Stomach smooth muscle (tissue), 2 donors: ENCODE results near the gene MIF4GD.
"Not testable (repeated sequence)": the region's sequence is repeated elsewhere in the genome, so short reads cannot be mapped to it uniquely, and the experiment has no call there.

Experiments
- H3K27ac ChIP-seq: one replicate; pipeline ENCODE4 v1.7.0; 2013; ENCODE audit warnings: mild to moderate bottlenecking, low read length, inconsistent platforms
- H3K27me3 ChIP-seq, 2 donors: one replicate each; pipeline ENCODE4 v1.7.0; 2013; ENCODE audit warnings: low read length in 2 of 2; ENCODE audit not compliant: insufficient read depth in 2 of 2, control insufficient read depth in 1 of 2
- H3K36me3 ChIP-seq, 2 donors: one replicate each; pipeline ENCODE4 v1.7.0; 2013; ENCODE audit warnings: low read length in 2 of 2; ENCODE audit not compliant: control insufficient read depth in 2 of 2, insufficient read depth in 2 of 2
- H3K4me1 ChIP-seq: one replicate; pipeline ENCODE4 v1.7.0; 2013; ENCODE audit warnings: low read length; ENCODE audit not compliant: control insufficient read depth, insufficient read depth
- H3K4me3 ChIP-seq, 2 donors: one replicate each; pipeline ENCODE4 v1.7.0; 2013; ENCODE audit warnings: low read length in 2 of 2
- H3K9ac ChIP-seq, 2 donors: one replicate each; pipeline ENCODE4 v1.7.0; 2013; ENCODE audit warnings: low read length in 2 of 2, mild to moderate bottlenecking in 1 of 2
- H3K9me3 ChIP-seq, 2 donors: one replicate each; pipeline ENCODE4 v1.7.0; 2013; ENCODE audit warnings: low read length in 2 of 2; ENCODE audit not compliant: control insufficient read depth in 2 of 2
- donor health status: healthy.
- donor health status: Pancreatic carcinoma.

The MIF4GD gene

DNA sequence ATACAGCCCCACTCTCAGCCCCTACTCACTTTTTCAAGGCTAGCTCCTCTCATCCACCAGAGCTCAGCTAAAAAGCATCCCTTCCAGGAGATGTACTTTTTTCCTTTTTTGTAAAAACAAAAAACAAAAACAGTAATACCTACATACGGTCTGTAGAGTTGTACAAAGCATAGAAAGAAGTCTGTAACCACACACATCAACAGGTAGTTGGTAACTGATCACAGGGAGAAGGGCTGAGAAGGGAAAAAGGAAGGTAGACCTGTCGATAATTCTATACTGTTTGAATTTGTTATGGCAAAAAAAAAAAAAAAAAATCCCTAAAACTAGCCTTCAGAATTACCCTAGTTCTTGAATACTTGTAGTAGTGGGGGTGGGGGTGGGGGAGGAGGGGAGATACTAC lies 17.3 kb upstream of the MIF4GD start:
- Histone ChIP-seq H3K4me1 (peaks cover 5% of the 10 kb centered on the region), H3K36me3 (peaks cover 5 to 11% of the 10 kb centered on the region in 2 donors), H3K9ac (peak overlapping the region in 1 of 2 donors; percentile 92), H3K27ac (peak overlapping the region; percentile 76), H3K9me3 (no peaks in the 10 kb centered on the region), H3K27me3 (no peaks in the 10 kb centered on the region), H3K4me3 (peak overlapping the region; percentile 93 to 94)

DNA sequence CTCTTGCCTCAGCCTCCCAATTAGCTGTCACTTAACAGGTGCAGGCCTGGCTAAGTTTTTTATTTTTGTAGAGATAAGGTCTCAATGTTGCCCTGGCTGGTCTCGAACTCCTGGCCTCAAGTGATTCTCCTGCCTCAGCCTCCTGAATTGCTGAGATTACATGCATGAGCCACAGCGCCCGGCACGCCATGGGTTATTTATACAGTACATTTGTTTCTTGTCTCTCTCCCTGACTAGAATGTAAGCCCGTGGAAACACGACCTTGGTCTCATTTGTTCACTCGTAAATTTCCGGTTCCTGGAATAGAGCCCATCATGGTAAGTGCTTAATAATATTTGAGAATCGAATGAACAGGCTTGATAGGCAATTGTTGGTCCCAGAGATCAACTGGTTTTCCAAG lies 16.2 kb upstream of the MIF4GD start:
- Histone ChIP-seq H3K27ac (no peak overlapping the region), H3K9ac (no peak overlapping the region), H3K4me1 (peaks cover 5% of the 10 kb centered on the region), H3K36me3 (peaks cover 5 to 12% of the 10 kb centered on the region in 2 donors), H3K4me3 (no peak overlapping the region), H3K27me3 (no peaks in the 10 kb centered on the region), H3K9me3 (no peaks in the 10 kb centered on the region)

DNA sequence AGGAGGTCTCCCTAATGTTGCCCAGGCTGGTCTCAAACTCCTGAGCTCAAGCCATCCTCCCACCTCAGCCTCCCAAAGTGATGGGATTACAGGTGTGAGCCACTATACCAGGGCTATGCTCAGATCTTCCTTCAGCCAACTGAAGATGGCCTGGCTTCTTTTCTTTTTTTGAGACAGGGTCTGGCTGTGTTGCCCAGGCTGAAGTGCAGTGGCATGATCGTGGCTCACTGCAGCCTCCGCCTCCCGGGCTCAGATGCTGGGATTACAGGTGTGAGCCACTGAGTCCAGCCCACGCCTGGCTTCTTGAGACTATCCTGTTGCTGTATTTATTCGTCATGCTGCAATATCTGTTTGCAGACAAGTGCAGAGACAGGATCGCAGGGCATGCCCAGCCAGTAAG lies 14.1 kb upstream of the MIF4GD start:
- H3K36me3 ChIP-seq = peaks cover 5 to 15% of the 10 kb centered on the region in 2 donors
- H3K4me3 ChIP-seq = no peak overlapping the region
- H3K9me3 ChIP-seq = no peaks in the 10 kb centered on the region

DNA sequence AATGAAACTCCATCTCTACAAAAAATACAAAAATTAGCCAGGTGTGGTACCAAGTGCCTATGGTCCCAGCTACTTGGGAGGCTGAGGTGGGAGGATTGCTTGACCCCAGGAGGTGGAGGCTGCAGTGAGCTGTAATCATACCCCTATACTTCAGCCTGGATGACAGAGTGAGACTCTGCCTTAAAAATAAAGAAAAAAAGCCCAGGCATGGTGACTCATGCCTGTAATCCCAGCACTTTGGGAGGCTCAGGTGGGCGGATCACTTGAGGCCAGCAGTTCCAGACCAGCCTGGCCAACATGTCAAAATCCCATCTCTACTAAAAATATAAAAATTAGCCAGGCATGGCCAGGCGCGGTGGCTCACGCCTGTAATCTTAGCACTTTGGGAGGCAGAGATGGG lies 9.2 kb upstream of the MIF4GD start:
- not testable (repeated sequence) for H3K4me1 ChIP-seq, H3K9ac ChIP-seq, H3K36me3 ChIP-seq, H3K27me3 ChIP-seq, H3K27ac ChIP-seq, H3K9me3 ChIP-seq, H3K4me3 ChIP-seq

More for the DNA sequence above, 14.1 kb upstream of the MIF4GD start:
- Histone ChIP-seq H3K27ac (no peak overlapping the region), H3K9ac (no peak overlapping the region), H3K27me3 (no peaks in the 10 kb centered on the region), H3K4me1 (peaks cover 5% of the 10 kb centered on the region)

DNA sequence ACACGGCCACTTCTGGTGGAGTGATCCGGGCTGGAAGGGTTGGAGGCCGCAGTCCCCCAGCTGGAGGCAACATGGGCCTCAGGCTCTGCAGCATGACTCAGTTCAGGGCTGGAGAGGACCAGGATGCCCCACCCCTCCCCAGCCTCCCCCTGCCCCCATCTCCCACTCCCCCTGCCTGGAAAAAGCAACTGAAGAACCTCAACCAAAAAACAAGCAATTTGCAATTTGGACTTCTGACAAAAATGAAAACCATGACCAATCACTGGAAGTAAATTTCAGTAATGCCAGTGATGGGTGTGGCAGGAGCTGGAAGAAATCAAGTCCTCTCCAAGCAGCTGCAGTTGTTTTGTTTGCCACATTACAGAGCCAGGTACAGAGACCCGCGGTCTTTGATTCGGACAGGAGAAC lies 6.6 kb upstream of the MIF4GD start:
- no peak overlapping the region for H3K27ac ChIP-seq

DNA sequence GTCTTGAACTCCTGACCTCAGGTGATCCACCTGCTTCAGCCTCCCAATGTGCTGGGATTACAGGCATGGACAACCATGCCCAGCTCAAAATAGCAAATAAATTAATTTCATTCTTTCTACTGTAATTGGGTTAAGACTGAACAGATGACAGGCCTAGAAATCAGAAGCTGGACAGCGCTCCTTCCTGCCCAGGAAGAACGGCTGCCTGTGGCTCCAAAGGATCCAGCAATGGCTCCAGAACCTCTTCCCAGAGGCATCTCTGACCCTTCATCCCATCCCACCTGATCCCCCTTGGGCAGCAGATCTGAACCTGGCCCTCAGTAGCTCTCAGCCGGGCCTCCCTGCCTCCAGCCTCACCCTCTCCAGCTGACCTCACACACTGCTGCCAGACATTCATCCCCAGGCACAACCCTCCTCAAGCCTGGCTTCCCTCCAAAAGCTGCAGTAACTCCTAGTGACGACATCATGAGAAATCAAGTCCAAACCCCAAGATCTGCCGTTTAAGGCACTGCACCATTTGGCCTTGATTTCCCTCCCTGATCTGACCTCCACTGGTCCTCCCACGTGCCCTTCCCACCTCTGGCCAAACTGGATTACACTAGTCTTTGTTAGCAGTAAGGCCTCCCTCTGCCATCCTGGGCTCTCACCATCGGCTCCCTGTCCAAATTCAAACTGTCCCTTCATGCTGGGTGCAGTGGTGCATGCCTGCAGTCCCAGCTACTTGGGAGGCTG lies 3.1 kb upstream of the MIF4GD start:
- Histone ChIP-seq H3K27ac (no peak overlapping the region), H3K27me3 (no peaks in the 10 kb centered on the region), H3K9ac (no peak overlapping the region), H3K4me3 (no peak overlapping the region), H3K4me1 (peaks cover 35% of the 10 kb centered on the region), H3K9me3 (no peaks in the 10 kb centered on the region), H3K36me3 (no peaks in the 10 kb centered on the region)

More for the DNA sequence above, 6.6 kb upstream of the MIF4GD start:
- Histone ChIP-seq H3K27me3 (no peaks in the 10 kb centered on the region), H3K9ac (no peak overlapping the region), H3K36me3 (peaks cover 0 to 3% of the 10 kb centered on the region in 2 donors), H3K9me3 (no peaks in the 10 kb centered on the region), H3K4me3 (no peak overlapping the region), H3K4me1 (peaks cover 12% of the 10 kb centered on the region)

DNA sequence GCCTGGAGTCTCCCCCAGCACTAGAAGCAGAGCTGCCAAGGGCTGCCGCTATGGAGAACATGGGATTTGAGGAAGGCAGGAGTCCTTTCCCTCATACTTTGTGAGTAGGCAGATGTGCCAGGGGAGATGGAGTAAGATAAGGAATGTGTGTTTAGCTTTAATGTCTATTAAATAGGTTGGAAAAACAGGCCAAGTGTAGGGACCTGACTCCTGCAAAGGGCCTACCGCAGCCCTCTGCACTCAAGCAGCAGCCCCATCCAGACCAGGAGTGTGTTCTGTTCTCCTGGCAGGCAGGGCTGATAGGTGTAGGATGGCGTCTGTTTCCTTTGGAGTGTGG lies 1.8 kb upstream of the MIF4GD start:
- H3K4me1 ChIP-seq = peaks cover 35% of the 10 kb centered on the region
- H3K36me3 ChIP-seq = no peaks in the 10 kb centered on the region
- peak overlapping the region; percentile 58 for H3K27ac ChIP-seq
- peak overlapping the region in 1 of 2 donors; percentile 28 for H3K9ac ChIP-seq
- H3K4me3 ChIP-seq = peak overlapping the region in 1 of 2 donors; percentile 40
- H3K9me3 ChIP-seq = no peaks in the 10 kb centered on the region
- H3K27me3 ChIP-seq = no peaks in the 10 kb centered on the region

DNA sequence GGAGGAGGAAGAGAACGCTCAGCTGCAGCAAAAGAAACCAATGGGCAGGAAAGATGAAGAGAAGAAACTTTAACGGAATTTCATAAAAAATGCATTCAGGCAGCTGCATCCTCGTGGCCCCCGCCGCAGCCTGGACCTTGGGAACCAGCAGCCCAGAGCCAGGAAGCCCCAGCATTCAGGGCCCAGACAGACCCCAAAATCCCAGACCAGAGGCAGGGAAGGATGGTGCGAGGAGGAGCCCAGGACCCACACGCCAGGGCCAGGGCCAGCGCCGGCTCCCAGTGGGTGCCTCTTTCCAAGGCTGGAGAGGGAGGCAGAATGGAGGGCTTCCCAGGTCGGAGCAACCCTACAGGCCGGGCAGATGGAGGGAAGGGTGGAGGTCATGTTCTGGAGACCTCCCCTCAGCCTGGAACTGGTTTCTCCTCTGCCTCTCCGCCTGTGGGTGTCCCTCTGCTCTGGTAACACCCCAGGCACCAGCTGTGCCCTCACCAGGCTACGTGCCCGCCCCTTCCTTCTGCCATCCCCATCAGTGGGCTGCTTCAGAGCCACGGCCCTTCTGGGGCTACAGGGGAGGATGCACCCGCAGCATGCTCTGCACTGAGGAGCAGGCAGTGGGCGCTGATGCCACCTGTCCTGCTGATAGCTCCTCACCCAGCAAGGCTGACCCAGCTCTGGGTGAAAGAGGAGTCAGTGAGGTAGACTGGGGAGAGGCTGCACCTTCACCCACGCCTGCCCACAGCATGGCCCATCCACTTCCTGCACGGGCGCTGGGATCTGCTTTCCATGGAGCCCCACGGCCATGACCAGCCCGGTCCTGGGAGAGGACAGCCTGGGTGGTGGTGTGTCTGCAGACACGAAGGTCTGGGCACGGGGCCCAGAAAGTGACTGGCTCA lies 1.2 kb upstream of the MIF4GD start:
- peak overlapping the region; percentile 58 for H3K27ac ChIP-seq
- no peaks in the 10 kb centered on the region for H3K9me3 ChIP-seq
- peak overlapping the region; percentile 64 to 86 for H3K4me3 ChIP-seq
- H3K9ac ChIP-seq = peak overlapping the region; percentile 29 to 65
- no peaks in the 10 kb centered on the region for H3K27me3 ChIP-seq
- H3K4me1 ChIP-seq = peaks cover 38% of the 10 kb centered on the region
- H3K36me3 ChIP-seq = peaks cover 0 to 2% of the 10 kb centered on the region in 2 donors

DNA sequence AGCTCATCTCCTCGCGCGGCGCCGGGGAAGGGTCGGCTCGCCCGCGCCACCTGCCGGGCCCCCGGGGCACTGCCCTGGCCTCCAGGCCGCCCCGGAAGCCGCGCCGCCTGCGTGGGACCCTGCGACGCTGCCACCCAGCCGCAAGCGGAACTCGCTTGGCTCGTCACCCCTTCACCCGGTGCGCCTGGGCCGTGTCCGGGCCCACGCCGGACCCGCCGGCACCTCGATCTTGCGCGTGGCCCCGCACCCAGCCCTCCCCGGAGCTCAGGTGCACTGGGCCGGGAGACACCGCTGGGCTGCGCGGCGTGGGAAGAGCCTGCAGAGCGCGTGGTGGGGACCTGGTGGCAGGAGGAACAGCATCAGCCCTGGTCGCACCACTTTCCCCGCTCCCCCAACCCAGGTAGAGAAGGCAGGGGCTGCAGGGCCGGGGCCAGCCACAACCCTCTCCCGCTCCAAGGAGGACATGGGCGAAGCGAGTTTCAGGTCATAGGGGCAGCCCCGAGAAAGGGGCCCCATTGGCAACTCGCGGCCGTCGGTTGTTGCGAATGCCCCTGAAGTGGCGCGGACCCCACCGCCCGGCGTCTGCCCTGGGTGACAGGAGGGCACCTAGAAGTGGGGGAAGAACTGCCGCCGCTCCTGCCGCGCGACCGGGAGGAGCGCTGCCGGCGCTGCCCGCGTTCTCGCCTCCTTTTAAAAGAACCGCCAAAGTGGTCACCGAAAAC lies 363 bp upstream of the MIF4GD start:
- Histone ChIP-seq H3K9ac (peak overlapping the region; percentile 65 to 66), H3K4me3 (peak overlapping the region; percentile 64 to 86), H3K36me3 (peaks cover 8 to 10% of the 10 kb centered on the region in 2 donors), H3K9me3 (no peaks in the 10 kb centered on the region), H3K27ac (peak overlapping the region; percentile 53), H3K4me1 (peaks cover 38% of the 10 kb centered on the region), H3K27me3 (no peaks in the 10 kb centered on the region)

DNA sequence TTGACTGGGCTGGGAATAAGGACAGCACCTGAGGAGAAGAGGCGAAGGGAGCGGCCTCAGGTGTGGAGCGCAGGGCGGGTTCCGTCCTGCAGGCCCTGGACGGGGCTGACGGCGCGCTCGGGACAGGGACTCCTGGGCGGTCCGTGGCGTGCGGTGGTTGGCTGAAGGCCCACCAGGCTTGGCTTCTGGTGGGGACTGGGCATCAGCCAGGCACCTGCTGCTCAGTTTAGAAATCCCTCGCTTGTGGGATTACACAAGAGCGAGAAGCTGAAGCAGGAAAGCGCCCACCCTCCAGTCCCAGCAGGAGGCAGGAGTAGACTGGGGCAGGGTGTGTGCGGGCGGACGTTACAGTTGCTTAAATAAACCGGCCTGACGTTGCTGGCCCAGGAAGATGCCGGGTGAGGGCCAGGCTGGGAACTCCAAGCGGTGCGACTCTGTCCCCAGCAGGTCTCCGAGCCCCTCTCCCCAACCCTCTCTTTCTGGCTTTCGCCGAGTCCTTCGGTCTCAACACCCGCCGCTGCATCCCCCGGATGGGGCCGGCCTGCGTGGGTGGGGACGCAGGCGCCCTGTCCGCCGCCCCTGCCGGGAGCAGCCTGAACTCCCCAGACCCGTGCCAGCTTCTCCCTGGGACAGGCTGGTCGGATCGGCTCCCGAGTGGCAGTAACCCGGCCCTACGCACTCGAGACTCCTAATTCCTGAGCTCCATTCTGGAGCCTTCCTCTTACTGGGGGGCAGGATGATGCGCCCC lies 639 bp downstream of the MIF4GD start:
- peak overlapping the region; percentile 85 for H3K27ac ChIP-seq
- peak overlapping the region; percentile 88 to 90 for H3K9ac ChIP-seq
- H3K4me3 ChIP-seq = peak overlapping the region; percentile 79 to 86
- peaks cover 18 to 20% of the 10 kb centered on the region in 2 donors for H3K36me3 ChIP-seq
- no peaks in the 10 kb centered on the region for H3K9me3 ChIP-seq
- H3K27me3 ChIP-seq = no peaks in the 10 kb centered on the region
- peaks cover 38% of the 10 kb centered on the region for H3K4me1 ChIP-seq
